ENCODE results near the gene APOL5.
A peak's percentile ranks its signal among the peaks of the same experiment; 100 is the strongest.

APOL5 gene

GRCh38 chr22:35743326-35743860 is 25.7 kb downstream of the APOL5 start:
- no peak for DNase-seq

- DNase-seq = no peak
Measured at GRCh38 chr22:35746248-35746647, 28.6 kb downstream of the APOL5 start.

- DNase-seq = no peak
Measured at GRCh38 chr22:35746946-35747703, 29.5 kb downstream of the APOL5 start.

GRCh38 chr22:35749808-35750207 is 32.1 kb downstream of the APOL5 start:
- no peak for DNase-seq

- peak in 1 of 2 donors; percentile 7 for DNase-seq
Measured at GRCh38 chr22:35752006-35752862, 34.6 kb downstream of the APOL5 start.

- DNase-seq = no peak
Measured at GRCh38 chr22:35752863-35753189, 35.2 kb downstream of the APOL5 start.

- no peak for DNase-seq
Measured at GRCh38 chr22:35754761-35755160, 37.1 kb downstream of the APOL5 start.

GRCh38 chr22:35756722-35757121 is 39.0 kb downstream of the APOL5 start:
- DNase-seq = no peak

GRCh38 chr22:35758394-35758793 is 40.7 kb downstream of the APOL5 start:
- no peak for DNase-seq

- no peak for DNase-seq
Measured at GRCh38 chr22:35761037-35761436, 43.4 kb downstream of the APOL5 start.

GRCh38 chr22:35766654-35767580 is 49.2 kb downstream of the APOL5 start:
- DNase-seq = no peak

- no peak for DNase-seq
Measured at GRCh38 chr22:35769974-35770373, 52.3 kb downstream of the APOL5 start.

GRCh38 chr22:35775339-35775738 is 57.7 kb downstream of the APOL5 start:
- DNase-seq = no peak

- no peak for DNase-seq
Measured at GRCh38 chr22:35777335-35777975, 59.8 kb downstream of the APOL5 start.

Measured in bone marrow (tissue), 2 donors.